Measurements from ENCODE around the gene ACSF2. TPM values are rescaled to one million over a fixed set of nuclear protein-coding genes. Genes with fewer than 3 reads are reported as not detected.
"Not testable (repeated sequence)": the region's sequence is repeated elsewhere in the genome, so short reads cannot be mapped to it uniquely, and the experiment has no call there.

Gene ACSF2
- total and polyA plus RNA-seq, 2 of the 13 experiments (the other 11 are each of a cell fraction or from before 2014, with no cell fraction given), result 87.3 to 109 TPM

DNA sequence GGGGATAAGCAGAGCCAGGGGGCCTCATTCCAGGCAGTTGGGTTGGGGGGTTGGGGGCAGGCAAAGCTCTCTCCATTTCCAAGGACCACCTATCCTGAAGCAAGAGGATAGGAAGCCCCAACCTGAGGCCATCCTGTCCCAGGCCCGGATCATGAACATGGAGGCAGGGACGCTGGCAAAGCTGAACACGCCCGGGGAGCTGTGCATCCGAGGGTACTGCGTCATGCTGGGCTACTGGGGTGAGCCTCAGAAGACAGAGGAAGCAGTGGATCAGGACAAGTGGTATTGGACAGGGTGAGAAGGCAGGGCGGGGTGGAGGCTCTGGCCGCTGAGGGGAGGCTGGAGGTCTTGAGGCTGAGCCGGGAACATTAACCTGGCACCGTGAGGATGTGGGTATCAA lies 46.3 kb downstream of the ACSF2 start (continued):
- TF ChIP-seq CTCF (CRISPR knock-in tag; IDR thresholded peaks at IDR 0.05) (no peak), ZFP82 (CRISPR knock-in tag; IDR thresholded peaks at IDR 0.05; ENCODE audit: borderline replicate concordance) (no peak), FOXA1 (IDR thresholded peaks at IDR 0.05) (no peak), FOXA1 (CRISPR knock-in tag; IDR thresholded peaks at IDR 0.05) (no peak)

DNA sequence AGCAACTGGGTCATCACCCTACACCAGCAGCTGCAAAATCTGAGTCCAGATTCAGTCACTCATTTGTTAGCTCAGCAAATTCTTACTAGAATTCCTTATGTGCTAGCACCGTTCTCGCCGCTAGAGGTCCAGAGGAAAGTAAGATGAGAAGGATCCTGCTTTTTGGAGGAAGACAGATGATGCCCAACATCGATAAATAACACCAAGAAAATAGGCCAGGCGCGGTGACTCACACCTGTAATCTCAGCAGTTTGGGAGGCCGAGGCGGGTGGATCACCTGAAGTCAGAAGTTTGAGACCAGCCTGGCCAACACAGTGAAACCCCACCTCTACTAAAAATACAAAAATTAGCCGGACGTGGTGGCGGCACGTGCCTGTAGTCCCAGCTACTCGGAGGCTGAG lies 46.7 kb downstream of the ACSF2 start:
- WGBS (ENCODE audit: low lambda C conversion rate), result 95% methylated on average over 13 of the region's 13 CpGs
- intact Hi-C loops (cut with micrococcal nuclease; ENCODE audit: unreplicated experiment); in situ Hi-C loops (cut with HindIII; ENCODE audit: extremely low pct_ligation_motif_present, low pct_unique_long_range_greater_than_20kb); BruUV-seq (replicated peaks); FAIRE-seq; H3K9ac ChIP-seq (ENCODE audit: insufficient read depth, low read depth, low read length); H4K20me1 ChIP-seq (ENCODE audit: insufficient read depth, low read length); ATAC-seq; H3K27ac ChIP-seq (ENCODE audit: extremely low read length, insufficient read depth, low read length); POLR2A ChIA-PET; H3K4me3 ChIP-seq (replicated peaks in 1 of 3; ENCODE audit: insufficient read depth in 1 of 3, low read depth in 2 of 3, low read length in 3 of 3); H3K9me3 ChIP-seq (ENCODE audit: low read length); DNase-seq (ENCODE audit: low spot score); H3K4me2 ChIP-seq (ENCODE audit: low read depth, low read length); H3K27me3 ChIP-seq (ENCODE audit: control insufficient read depth in 1 of 2, insufficient read depth in 2 of 2, low read length in 2 of 2); CTCF ChIA-PET (ENCODE audit: low intra/inter-chr PET ratio, low total read pairs); H3K79me2 ChIP-seq (ENCODE audit: insufficient read depth, low read length); H2AFZ ChIP-seq (ENCODE audit: low read length): not testable (repeated sequence)
- Histone ChIP-seq H3K36me3 (replicated peaks in 1 of 2; ENCODE audit: control insufficient read depth in 1 of 2, insufficient read depth in 2 of 2, low read length in 2 of 2) (peaks cover 21 to 23% of the 10 kb centered on the region in 2 experiments; a peak in 4 of 5 replicates), H3K4me1 (ENCODE audit: insufficient read depth, low read length) (peaks cover 27% of the 10 kb centered on the region)
- TF ChIP-seq MAFK (conservative IDR thresholded peaks at IDR 0.05 in 1 of 2, IDR thresholded peaks at IDR 0.05 in 1 of 2; ENCODE audit: low read length in 2 of 2), result peak; percentile 67 to 83
- TF ChIP-seq MAFF (IDR thresholded peaks at IDR 0.05; ENCODE audit: low read depth, low read length), result peak; percentile 55

Data from HepG2 (cell line).